ENCODE data around the gene SLC31A1.

DNA sequence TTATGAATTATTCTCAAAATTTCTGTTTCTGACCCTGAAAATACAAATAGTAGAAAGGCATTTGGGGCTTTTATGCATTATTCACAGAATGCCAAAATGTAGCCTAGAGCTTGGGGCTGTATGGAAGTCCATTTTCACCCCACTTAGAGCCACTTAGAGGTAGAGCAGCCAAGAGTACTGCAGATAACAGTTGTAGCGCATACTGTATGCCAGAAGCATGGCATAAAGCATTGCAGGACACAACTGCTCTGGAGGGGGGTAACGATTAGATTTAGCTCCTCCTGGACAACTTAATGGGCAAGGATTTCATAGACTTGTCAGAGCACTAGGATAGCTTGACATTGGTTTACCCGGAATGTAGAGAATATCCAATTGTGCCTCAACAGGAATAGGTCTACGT lies 15.7 kb downstream of the SLC31A1 start:
- TF ChIP-seq, protein P1, sequence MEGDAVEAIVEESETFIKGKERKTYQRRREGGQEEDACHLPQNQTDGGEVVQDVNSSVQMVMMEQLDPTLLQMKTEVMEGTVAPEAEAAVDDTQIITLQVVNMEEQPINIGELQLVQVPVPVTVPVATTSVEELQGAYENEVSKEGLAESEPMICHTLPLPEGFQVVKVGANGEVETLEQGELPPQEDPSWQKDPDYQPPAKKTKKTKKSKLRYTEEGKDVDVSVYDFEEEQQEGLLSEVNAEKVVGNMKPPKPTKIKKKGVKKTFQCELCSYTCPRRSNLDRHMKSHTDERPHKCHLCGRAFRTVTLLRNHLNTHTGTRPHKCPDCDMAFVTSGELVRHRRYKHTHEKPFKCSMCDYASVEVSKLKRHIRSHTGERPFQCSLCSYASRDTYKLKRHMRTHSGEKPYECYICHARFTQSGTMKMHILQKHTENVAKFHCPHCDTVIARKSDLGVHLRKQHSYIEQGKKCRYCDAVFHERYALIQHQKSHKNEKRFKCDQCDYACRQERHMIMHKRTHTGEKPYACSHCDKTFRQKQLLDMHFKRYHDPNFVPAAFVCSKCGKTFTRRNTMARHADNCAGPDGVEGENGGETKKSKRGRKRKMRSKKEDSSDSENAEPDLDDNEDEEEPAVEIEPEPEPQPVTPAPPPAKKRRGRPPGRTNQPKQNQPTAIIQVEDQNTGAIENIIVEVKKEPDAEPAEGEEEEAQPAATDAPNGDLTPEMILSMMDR (IDR thresholded peaks at IDR 0.05): no peak
- TF ChIP-seq EZH2 (IDR thresholded peaks at IDR 0.05) (no peak), EZH2phosphoT487 (IDR thresholded peaks at IDR 0.05) (no peak)

All from neural progenitor cell (in vitro differentiated cells).